Measurements from ENCODE around the gene PDS5A. TPM values are rescaled to one million over a fixed set of nuclear protein-coding genes. Genes with fewer than 3 reads are reported as not detected.
"Not testable (repeated sequence)": the region's sequence is repeated elsewhere in the genome, so short reads cannot be mapped to it uniquely, and the experiment has no call there.

The PDS5A gene
- total and polyA plus RNA-seq, 2 donors from 2014 or later = 13.1 to 59.8 TPM

GRCh38 chr4:39814403-39815185, 163.1 kb downstream of the PDS5A start:
- no peaks in the 10 kb centered on the region for H3K4me1 ChIP-seq (ENCODE audit: control insufficient read depth in 2 of 3, insufficient read depth in 2 of 3, low read depth in 1 of 3, low read length in 3 of 3)
- no peaks in the 10 kb centered on the region for H3K36me3 ChIP-seq (ENCODE audit: control insufficient read depth in 2 of 3, insufficient read depth in 3 of 3, low read length in 3 of 3)
- no peak overlapping the region for H3K9ac ChIP-seq (ENCODE audit: low read length in 3 of 3)
- no peak overlapping the region for H3K27ac ChIP-seq (ENCODE audit: low read depth in 2 of 2, low read length in 2 of 2)
- FAIRE-seq (no peak), DNase-seq (no peak)
- no peak for TF ChIP-seq CTCF (IDR thresholded peaks at IDR 0.05; ENCODE audit: borderline replicate concordance, extremely low read depth, insufficient read depth)
- no peaks in the 10 kb centered on the region for H3K9me3 ChIP-seq (ENCODE audit: control insufficient read depth in 2 of 3, insufficient read depth in 1 of 3, low read length in 3 of 3)
- H3K4me3 ChIP-seq (ENCODE audit: low read length in 3 of 3) = no peak overlapping the region
- H3K27me3 ChIP-seq (ENCODE audit: control insufficient read depth, insufficient read depth, low read length) = no peaks in the 10 kb centered on the region
- intact Hi-C loops (cut with DNase I) = no loop called here

DNA sequence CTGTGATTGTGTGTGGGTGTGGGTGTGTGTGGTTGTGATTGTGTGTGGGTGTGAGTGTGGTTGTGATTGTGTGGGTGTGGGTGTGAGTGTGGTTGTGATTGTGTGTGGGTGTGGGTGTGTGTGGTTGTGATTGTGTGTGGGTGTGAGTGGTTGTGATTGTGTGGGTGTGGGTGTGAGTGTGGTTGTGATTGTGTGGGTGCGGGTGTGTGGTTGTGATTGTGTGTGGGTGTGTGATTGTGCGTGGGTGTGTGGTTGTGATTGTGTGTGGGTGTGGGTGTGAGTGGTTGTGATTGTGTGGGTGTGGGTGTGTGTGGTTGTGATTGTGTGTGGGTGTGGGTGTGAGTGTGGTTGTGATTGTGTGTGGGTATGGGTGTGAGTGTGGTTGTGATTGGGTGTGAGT, 163.9 kb downstream of the PDS5A start:
- FAIRE-seq; DNase-seq; H3K27me3 ChIP-seq (ENCODE audit: control insufficient read depth, insufficient read depth, low read length); H3K36me3 ChIP-seq (ENCODE audit: control insufficient read depth in 2 of 3, insufficient read depth in 3 of 3, low read length in 3 of 3); H3K4me3 ChIP-seq (ENCODE audit: low read length in 3 of 3); H3K4me1 ChIP-seq (ENCODE audit: control insufficient read depth in 2 of 3, insufficient read depth in 2 of 3, low read depth in 1 of 3, low read length in 3 of 3); intact Hi-C loops (cut with DNase I); H3K27ac ChIP-seq (ENCODE audit: low read depth in 2 of 2, low read length in 2 of 2); H3K9me3 ChIP-seq (ENCODE audit: control insufficient read depth in 2 of 3, insufficient read depth in 1 of 3, low read length in 3 of 3); H3K9ac ChIP-seq (ENCODE audit: low read length in 3 of 3): not testable (repeated sequence)

DNA sequence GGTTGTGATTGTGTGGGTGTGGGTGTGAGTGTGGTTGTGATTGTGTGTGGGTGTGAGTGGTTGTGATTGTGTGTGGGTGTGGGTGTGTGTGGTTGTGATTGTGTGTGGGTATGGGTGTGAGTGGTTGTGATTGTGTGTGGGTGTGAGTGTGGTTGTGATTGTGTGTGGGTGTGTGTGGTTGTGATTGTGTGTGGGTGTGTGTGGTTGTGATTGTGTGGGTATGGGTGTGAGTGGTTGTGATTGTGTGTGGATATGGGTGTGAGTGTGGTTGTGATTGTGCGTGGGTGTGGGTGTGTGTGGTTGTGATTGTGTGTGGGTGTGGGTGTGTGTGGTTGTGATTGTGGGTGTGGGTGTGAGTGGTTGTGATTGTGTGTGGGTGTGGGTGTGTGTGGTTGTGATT, 164.7 kb downstream of the PDS5A start:
- H3K4me1 ChIP-seq (ENCODE audit: control insufficient read depth in 2 of 3, insufficient read depth in 2 of 3, low read depth in 1 of 3, low read length in 3 of 3); DNase-seq; intact Hi-C loops (cut with DNase I); H3K9me3 ChIP-seq (ENCODE audit: control insufficient read depth in 2 of 3, insufficient read depth in 1 of 3, low read length in 3 of 3); FAIRE-seq; H3K9ac ChIP-seq (ENCODE audit: low read length in 3 of 3); H3K27me3 ChIP-seq (ENCODE audit: control insufficient read depth, insufficient read depth, low read length); H3K36me3 ChIP-seq (ENCODE audit: control insufficient read depth in 2 of 3, insufficient read depth in 3 of 3, low read length in 3 of 3); H3K27ac ChIP-seq (ENCODE audit: low read depth in 2 of 2, low read length in 2 of 2); H3K4me3 ChIP-seq (ENCODE audit: low read length in 3 of 3): not testable (repeated sequence)

DNA sequence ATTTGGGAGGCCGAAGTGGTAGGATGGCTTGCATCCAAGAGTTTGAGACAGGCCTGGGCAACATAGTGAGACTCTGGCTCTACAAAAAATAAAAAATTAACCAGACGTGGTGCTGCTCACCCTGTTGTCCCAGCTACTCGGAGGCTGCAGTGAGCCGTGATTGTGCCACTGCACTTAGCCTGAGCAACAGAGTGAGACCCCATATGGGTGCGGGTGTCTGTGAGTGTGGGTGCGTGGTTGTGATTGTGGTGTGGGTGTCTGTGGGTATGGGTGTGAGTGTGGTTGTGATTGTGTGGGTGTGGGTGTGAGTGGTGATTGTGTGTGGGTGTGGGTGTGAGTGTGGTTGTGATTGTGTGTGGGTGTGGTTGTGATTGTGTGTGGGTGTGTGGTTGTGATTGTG, 165.2 kb downstream of the PDS5A start:
- Histone ChIP-seq H3K27me3 (ENCODE audit: control insufficient read depth, insufficient read depth, low read length) (no peaks in the 10 kb centered on the region), H3K9ac (ENCODE audit: low read length in 3 of 3) (no peak overlapping the region), H3K36me3 (ENCODE audit: control insufficient read depth in 2 of 3, insufficient read depth in 3 of 3, low read length in 3 of 3) (no peaks in the 10 kb centered on the region), H3K4me3 (ENCODE audit: low read length in 3 of 3) (no peak overlapping the region), H3K9me3 (ENCODE audit: control insufficient read depth in 2 of 3, insufficient read depth in 1 of 3, low read length in 3 of 3) (no peaks in the 10 kb centered on the region), H3K27ac (ENCODE audit: low read depth in 2 of 2, low read length in 2 of 2) (no peak overlapping the region), H3K4me1 (ENCODE audit: control insufficient read depth in 2 of 3, insufficient read depth in 2 of 3, low read depth in 1 of 3, low read length in 3 of 3) (no peaks in the 10 kb centered on the region)
- DNase-seq (no peak), FAIRE-seq (no peak)
- intact Hi-C loops (cut with DNase I) = no loop called here
- TF ChIP-seq CTCF (IDR thresholded peaks at IDR 0.05; ENCODE audit: borderline replicate concordance, extremely low read depth, insufficient read depth) = no peak

All from kidney (tissue), 14 donors.